OCI-LY7 (cell line): ENCODE data around the gene MID1.

ENCODE experiments used
- EZH2phosphoT487 ChIP-seq: fragments of 200-600 bp; sonication (generic); IDR thresholded peaks from 2 replicates; pipeline ENCODE4 v1.6.1; 2018; ENCODE audit warnings: low read depth, borderline replicate concordance, mild to moderate bottlenecking, mixed run types, antibody characterized with exemption, low read length, moderate library complexity, mixed read lengths
- TF ChIP-seq, protein P1 (sequence below): fragments of 200-600 bp; sonication (generic); conservative IDR thresholded peaks from 2 replicates; pipeline ENCODE4 v1.5.1; 2014; ENCODE audit warnings: mild to moderate bottlenecking, antibody characterized with exemption, low read length, moderate library complexity, mixed read lengths

DNA sequence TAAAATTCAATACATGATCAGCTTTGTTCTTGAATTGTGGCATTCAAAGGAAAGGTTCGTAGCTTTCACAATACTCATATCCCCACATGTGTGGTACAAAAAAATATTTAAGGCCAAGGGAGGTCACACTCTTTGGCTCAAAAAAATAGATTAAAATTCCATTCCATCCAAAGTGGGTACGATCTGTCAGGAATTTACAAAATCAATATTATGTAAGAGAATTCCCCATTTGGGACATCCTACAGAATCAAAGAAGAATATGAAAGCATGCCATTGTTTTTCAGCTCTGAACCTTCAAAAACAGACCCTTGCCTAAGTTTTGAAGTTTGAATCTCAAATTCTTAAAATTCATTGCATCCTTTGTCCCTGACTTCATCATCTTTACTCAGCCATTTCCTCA lies 85.8 kb downstream of the MID1 start:
- TF ChIP-seq, protein P1, sequence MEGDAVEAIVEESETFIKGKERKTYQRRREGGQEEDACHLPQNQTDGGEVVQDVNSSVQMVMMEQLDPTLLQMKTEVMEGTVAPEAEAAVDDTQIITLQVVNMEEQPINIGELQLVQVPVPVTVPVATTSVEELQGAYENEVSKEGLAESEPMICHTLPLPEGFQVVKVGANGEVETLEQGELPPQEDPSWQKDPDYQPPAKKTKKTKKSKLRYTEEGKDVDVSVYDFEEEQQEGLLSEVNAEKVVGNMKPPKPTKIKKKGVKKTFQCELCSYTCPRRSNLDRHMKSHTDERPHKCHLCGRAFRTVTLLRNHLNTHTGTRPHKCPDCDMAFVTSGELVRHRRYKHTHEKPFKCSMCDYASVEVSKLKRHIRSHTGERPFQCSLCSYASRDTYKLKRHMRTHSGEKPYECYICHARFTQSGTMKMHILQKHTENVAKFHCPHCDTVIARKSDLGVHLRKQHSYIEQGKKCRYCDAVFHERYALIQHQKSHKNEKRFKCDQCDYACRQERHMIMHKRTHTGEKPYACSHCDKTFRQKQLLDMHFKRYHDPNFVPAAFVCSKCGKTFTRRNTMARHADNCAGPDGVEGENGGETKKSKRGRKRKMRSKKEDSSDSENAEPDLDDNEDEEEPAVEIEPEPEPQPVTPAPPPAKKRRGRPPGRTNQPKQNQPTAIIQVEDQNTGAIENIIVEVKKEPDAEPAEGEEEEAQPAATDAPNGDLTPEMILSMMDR: no peak
- TF ChIP-seq EZH2phosphoT487: no peak
